Breast epithelium (tissue), 4 donors: ENCODE measurements around the gene ELK1. TPM values are rescaled to one million over a fixed set of nuclear protein-coding genes. Genes with fewer than 3 reads are reported as not detected.

Experiments used
- DNase-seq, 2 donors: peaks; one replicate each; pipeline ENCODE4 v3.0.0-alpha.2; 2019; ENCODE audit warnings: low spot score in 2 of 2
- H3K27ac ChIP-seq, 2 donors: fragments of 200-600 bp; sonication (generic) in 1 of 2; one replicate each; pipeline ENCODE4 v1.5.1; 2016 to 2019; ENCODE audit warnings: mild to moderate bottlenecking in 1 of 2
- H3K27me3 ChIP-seq, 2 donors: fragments of 200-600 bp; sonication (generic) in 1 of 2; one replicate each; pipeline versions ENCODE4 v1.5.1 to v1.6.0; 2017 to 2019; ENCODE audit warnings: control low read depth in 1 of 2, mild to moderate bottlenecking in 1 of 2
- H3K36me3 ChIP-seq: fragments of 200-600 bp; one replicate; pipeline ENCODE4 v1.5.1; 2019
- H3K4me1 ChIP-seq, 2 donors: fragments of 200-600 bp; sonication (generic); one replicate each; pipeline ENCODE4 v1.5.1; 2016 to 2019; ENCODE audit warnings: control low read depth in 1 of 2
- H3K4me3 ChIP-seq, 3 donors: fragments of 200-600 bp; sonication (generic); 1 replicate in 2 of 3; 2 replicates in 1 of 3; pipeline ENCODE4 v1.5.1; 2016 to 2019; ENCODE audit warnings: mild to moderate bottlenecking in 3 of 3, moderate library complexity in 2 of 3
- H3K9me3 ChIP-seq, 2 donors: fragments of 200-600 bp; sonication (generic) in 1 of 2; one replicate each; pipeline ENCODE4 v1.5.1; 2016 to 2019; ENCODE audit warnings: control low read depth in 1 of 2
- POLR2A ChIP-seq: fragments of 450-650 bp; IDR thresholded peaks from one replicate; pipeline ENCODE4 v1.6.1; 2016; ENCODE audit warnings: antibody characterized with exemption, mild to moderate bottlenecking, moderate library complexity
- POLR2AphosphoS5 ChIP-seq, 3 donors: sonication (generic); formaldehyde crosslinking; IDR thresholded peaks; one replicate each; pipeline ENCODE4 v1.6.1; 2017; ENCODE audit warnings: antibody characterized with exemption in 3 of 3
- intact Hi-C: fragments of 100-400 bp; cut with DNase I; formaldehyde crosslinking; loops from one replicate; pipeline ENCODE4 v1.15.1; 2023; ENCODE audit warnings: low total_unique reads
- total RNA-seq, 3 donors: library from RNA; depleted of rRNA; stranded (reverse); fragments of >200 nt; gene quantifications; one replicate each; pipeline ENCODE4 v1.1.0, GENCODE V29; 2016
- TF ChIP-seq, protein P1 (sequence below), 3 donors: fragments of 450-650 bp; IDR thresholded peaks; one replicate each; pipeline ENCODE4 v1.5.1; 2016 to 2017; ENCODE audit warnings: antibody characterized with exemption in 3 of 3, mild to moderate bottlenecking in 3 of 3, moderate library complexity in 3 of 3

Gene ELK1
- total RNA-seq, 3 donors from 2014 or later, result 18.0 to 22.0 (median 21.0) TPM

GRCh38 chrX:47593522-47593921 is 56.8 kb downstream of the ELK1 start:
- no peaks in the 10 kb centered on the region for H3K36me3 ChIP-seq
- H3K27ac ChIP-seq, result no peak overlapping the region
- peaks cover 0 to 13% of the 10 kb centered on the region in 2 donors for H3K27me3 ChIP-seq
- H3K4me3 ChIP-seq, result no peak overlapping the region
- intact Hi-C loops, result no loop called here
- peaks cover 7 to 29% of the 10 kb centered on the region in 2 donors for H3K9me3 ChIP-seq
- TF ChIP-seq POLR2A (no peak), POLR2AphosphoS5 (IDR thresholded peaks at IDR 0.05) (no peak)
- TF ChIP-seq, protein P1, sequence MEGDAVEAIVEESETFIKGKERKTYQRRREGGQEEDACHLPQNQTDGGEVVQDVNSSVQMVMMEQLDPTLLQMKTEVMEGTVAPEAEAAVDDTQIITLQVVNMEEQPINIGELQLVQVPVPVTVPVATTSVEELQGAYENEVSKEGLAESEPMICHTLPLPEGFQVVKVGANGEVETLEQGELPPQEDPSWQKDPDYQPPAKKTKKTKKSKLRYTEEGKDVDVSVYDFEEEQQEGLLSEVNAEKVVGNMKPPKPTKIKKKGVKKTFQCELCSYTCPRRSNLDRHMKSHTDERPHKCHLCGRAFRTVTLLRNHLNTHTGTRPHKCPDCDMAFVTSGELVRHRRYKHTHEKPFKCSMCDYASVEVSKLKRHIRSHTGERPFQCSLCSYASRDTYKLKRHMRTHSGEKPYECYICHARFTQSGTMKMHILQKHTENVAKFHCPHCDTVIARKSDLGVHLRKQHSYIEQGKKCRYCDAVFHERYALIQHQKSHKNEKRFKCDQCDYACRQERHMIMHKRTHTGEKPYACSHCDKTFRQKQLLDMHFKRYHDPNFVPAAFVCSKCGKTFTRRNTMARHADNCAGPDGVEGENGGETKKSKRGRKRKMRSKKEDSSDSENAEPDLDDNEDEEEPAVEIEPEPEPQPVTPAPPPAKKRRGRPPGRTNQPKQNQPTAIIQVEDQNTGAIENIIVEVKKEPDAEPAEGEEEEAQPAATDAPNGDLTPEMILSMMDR (IDR thresholded peaks at IDR 0.05), result no peak
- H3K4me1 ChIP-seq, result no peaks in the 10 kb centered on the region
- no peak for DNase-seq

- intact Hi-C loops, result no loop called here
- Histone ChIP-seq H3K27me3 (peaks cover 0 to 30% of the 10 kb centered on the region in 2 donors), H3K4me1 (no peaks in the 10 kb centered on the region), H3K4me3 (no peak overlapping the region), H3K36me3 (no peaks in the 10 kb centered on the region), H3K9me3 (peaks cover 0 to 4% of the 10 kb centered on the region in 2 donors), H3K27ac (no peak overlapping the region)
- DNase-seq, result no peak
- TF ChIP-seq POLR2A (no peak), POLR2AphosphoS5 (IDR thresholded peaks at IDR 0.05) (no peak)
- TF ChIP-seq, protein P1 (IDR thresholded peaks at IDR 0.05), result no peak
Measured at GRCh38 chrX:47590984-47591383, 59.4 kb downstream of the ELK1 start.

DNA sequence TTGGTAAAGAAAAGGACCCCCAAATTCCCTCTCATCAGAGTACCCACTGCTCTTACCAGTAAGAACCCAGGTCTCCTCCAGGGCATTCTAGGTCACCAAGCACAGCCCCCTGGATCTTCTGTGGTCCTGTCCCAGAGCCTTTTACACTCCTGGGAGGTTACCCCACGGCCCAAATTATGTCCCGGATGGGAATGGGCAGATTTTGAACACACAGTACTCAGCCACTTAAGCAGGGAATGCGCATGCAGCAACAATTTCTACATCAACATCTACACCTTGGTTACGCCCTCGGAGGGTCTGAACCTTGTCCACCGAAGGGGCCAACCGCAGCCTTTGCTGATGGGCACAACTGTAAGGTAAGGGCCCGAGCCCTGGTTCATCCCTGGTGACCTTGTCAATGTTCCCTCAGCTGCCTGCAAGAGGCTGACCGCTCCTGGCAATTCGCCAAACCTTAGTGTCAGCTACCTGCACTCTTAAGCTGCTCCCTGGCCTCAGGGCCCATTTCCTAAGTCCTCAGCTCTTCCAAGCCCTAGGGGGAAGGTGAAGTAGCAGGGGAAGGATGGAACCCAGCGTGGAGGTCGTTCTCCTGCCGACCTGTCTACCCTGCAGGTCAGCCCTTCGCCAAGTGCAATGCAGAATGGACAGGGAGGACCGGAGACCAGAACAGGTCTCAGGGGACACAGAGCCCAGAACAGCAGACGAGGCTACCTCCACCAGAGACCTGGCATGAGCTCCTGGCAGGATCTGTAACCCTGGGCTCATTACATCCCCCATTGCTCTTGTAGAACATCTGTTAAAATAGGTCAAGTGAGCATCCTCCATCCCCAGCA is 62.2 kb downstream of the ELK1 start:
- Histone ChIP-seq H3K36me3 (no peaks in the 10 kb centered on the region), H3K9me3 (no peaks in the 10 kb centered on the region), H3K4me3 (no peak overlapping the region), H3K27me3 (peaks cover 0 to 27% of the 10 kb centered on the region in 2 donors), H3K27ac (no peak overlapping the region), H3K4me1 (no peaks in the 10 kb centered on the region)
- TF ChIP-seq, protein P1 (IDR thresholded peaks at IDR 0.05), result no peak
- TF ChIP-seq POLR2AphosphoS5 (IDR thresholded peaks at IDR 0.05), result no peak
- TF ChIP-seq POLR2A, result no peak
- no peak for DNase-seq
- intact Hi-C loops, result loop anchor here (5.0 kb wide), 1 partner anchor 61 kb away; no protein-coding TSS in a partner anchor

- intact Hi-C loops, result loop anchor here (5.0 kb wide), 1 partner anchor 60 kb away; no protein-coding TSS in a partner anchor
- Histone ChIP-seq H3K9me3 (no peaks in the 10 kb centered on the region), H3K27me3 (peaks cover 0 to 27% of the 10 kb centered on the region in 2 donors), H3K27ac (no peak overlapping the region), H3K4me3 (no peak overlapping the region), H3K4me1 (no peaks in the 10 kb centered on the region), H3K36me3 (no peaks in the 10 kb centered on the region)
- TF ChIP-seq POLR2A (no peak), POLR2AphosphoS5 (IDR thresholded peaks at IDR 0.05) (no peak)
- TF ChIP-seq, protein P1 (IDR thresholded peaks at IDR 0.05), result no peak
- no peak for DNase-seq
Measured at GRCh38 chrX:47587091-47587891, 63.1 kb downstream of the ELK1 start.
